HepG2 (cell line): ENCODE measurements around the gene ADGRB2.

Experiments used
- KAT7 ChIP-seq: IDR thresholded peaks from 2 replicates; pipeline ENCODE4 v1.6.1; 2018; ENCODE audit warnings: borderline replicate concordance, missing compliant biosample characterization
- RFX5 ChIP-seq: IDR thresholded peaks from 2 replicates; pipeline ENCODE4 v1.6.1; 2011; ENCODE audit warnings: low read depth, low read length, improper control_type of control experiment

DNA sequence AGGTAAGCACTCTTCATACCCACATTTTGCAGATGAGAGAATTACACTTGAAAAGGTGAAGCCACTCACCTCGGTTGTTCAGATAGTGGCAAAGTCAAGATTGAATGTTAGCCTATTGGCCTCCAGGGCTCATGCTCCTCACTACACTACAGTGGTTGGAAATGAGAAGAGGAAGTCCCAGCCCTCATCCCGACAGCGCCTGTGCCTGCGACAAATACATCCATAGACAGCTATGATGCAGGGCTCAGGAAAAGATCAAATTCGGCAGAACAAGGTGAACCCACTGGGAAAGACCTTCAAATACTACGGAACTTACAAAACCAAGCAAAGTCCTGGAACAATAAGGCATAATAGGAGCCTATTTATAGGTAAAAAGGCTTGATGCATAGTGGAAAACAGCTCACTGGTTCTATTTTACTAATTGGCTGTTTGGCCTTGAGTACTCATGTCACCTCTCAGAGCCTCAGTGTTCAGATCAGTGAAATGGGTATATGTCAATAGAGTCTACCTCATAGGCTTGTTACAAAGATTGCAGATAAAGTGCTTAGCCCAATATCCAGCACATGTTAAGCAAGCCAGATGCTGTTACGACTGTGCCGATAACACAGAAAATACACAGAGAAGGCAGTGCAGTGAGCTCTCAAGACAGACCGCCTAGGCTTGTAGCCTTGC, 48.2 kb upstream of the ADGRB2 start:
- no peak for TF ChIP-seq KAT7 (CRISPR knock-in tag)
- no peak for TF ChIP-seq RFX5
